Measurements from ENCODE around the gene LINC01488. TPM values are rescaled to one million over a fixed set of nuclear protein-coding genes. Genes with fewer than 3 reads are reported as not detected.
A peak's percentile ranks its signal among the peaks of the same experiment; 100 is the strongest.

LINC01488 gene
- not detected for polyA plus RNA-seq (ENCODE audit: low read depth in 6 of 6)

GRCh38 chr11:69481393-69481844 lies at the start of gene LINC01488:
Gene LINC01488 (plus strand): TSS chr11:69481663.
- H3K9me3 Mint-ChIP-seq: no peaks in the 10 kb centered on the region
- DNase-seq: no peak
- no peak for ATAC-seq (ENCODE audit: low read depth in 2 of 2)
- peaks cover 0 to 10% (median 0%) of the 10 kb centered on the region in 3 donors for H3K27me3 Mint-ChIP-seq
- H3K27ac Mint-ChIP-seq: no peak within 1 kb of the TSS
- H3K36me3 Mint-ChIP-seq: no peaks in the 10 kb centered on the region
- peaks cover 0 to 4% (median 0%) of the 10 kb centered on the region in 3 donors for H3K4me1 Mint-ChIP-seq
- H3K4me3 Mint-ChIP-seq: no peak within 1 kb of the TSS

DNA sequence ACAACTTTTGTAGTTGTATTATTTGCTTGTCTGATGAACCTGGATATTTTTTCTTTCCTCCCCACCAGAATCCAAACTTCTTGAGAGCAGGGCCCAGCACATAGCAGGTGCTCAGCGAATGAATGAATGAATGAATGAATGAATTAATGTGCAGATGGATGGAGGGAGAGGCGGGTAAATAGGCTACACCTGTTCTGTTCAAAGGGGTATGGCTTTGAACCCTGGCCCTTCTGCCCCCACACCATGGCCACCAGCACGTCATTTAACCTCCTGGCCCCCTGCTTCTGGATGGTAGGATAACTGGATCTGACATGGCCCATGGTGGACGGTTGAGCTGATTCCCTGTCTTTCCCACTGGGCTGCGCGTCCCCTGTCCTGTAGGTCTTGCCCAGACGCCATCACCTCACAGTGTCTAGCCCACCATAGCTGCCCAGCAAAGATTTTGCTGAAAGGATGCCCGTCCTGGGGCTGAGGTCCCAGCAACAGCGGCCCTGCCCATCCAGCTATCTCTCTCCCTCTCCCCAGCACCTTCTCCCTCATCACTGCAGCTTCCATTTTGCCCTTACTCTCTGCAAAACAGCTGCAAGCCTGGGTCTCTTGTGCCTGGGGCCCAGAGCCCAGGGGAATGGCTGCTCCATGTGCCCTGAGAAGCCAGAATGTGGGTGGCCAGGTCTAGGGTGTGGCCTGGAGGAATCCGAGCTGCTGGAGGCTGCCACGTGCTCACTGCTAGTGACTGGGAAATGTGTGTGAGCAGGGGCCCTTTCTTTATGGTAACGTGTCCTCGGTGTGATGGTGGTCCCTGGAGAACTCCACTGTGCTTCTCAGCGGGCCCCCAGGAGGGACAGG lies 49.3 kb upstream of the LINC01488 start:
- Mint-ChIP-seq H3K4me3 (no peak overlapping the region), H3K36me3 (no peaks in the 10 kb centered on the region), H3K27ac (no peak overlapping the region), H3K4me1 (peaks cover 0 to 8% (median 2%) of the 10 kb centered on the region in 3 donors), H3K9me3 (no peaks in the 10 kb centered on the region), H3K27me3 (peaks cover 0 to 37% (median 29%) of the 10 kb centered on the region in 3 donors)
- DNase-seq (no peak), ATAC-seq (ENCODE audit: low read depth in 2 of 2) (no peak)

DNA sequence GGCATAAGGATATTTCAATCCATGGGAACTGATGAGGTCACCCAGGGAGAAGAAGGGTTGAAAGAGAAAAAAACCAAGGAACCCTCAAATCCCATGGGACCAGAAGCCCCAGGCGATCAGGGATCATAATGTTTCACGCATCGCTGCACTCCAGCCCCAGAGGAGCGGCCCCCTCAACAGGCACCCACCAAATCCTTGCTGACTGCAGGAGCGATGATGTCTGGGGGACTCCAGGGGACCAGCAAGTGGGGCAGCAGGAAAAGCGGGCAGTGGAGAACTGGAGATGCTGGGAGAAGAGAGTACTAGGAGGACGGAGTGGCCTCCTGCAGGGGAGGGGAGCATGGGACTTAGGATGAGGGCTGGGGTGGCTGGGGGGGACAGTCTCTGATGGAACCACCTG lies 47.7 kb upstream of the LINC01488 start:
- Mint-ChIP-seq H3K4me1 (peaks cover 0 to 8% (median 2%) of the 10 kb centered on the region in 3 donors), H3K9me3 (no peaks in the 10 kb centered on the region), H3K4me3 (no peak overlapping the region), H3K27me3 (peaks cover 0 to 38% (median 29%) of the 10 kb centered on the region in 3 donors), H3K27ac (no peak overlapping the region), H3K36me3 (no peaks in the 10 kb centered on the region)
- ATAC-seq (ENCODE audit: low read depth in 2 of 2) (no peak), DNase-seq (no peak)

- ATAC-seq (ENCODE audit: low read depth in 2 of 2) (no peak), DNase-seq (no peak)
- Mint-ChIP-seq H3K36me3 (no peaks in the 10 kb centered on the region), H3K4me3 (no peak overlapping the region), H3K27me3 (peaks cover 0 to 38% (median 36%) of the 10 kb centered on the region in 3 donors), H3K4me1 (peaks cover 0 to 8% (median 2%) of the 10 kb centered on the region in 3 donors), H3K27ac (no peak overlapping the region), H3K9me3 (no peaks in the 10 kb centered on the region)
Observed at GRCh38 chr11:69434471-69434931, 47.0 kb upstream of the LINC01488 start.

DNA sequence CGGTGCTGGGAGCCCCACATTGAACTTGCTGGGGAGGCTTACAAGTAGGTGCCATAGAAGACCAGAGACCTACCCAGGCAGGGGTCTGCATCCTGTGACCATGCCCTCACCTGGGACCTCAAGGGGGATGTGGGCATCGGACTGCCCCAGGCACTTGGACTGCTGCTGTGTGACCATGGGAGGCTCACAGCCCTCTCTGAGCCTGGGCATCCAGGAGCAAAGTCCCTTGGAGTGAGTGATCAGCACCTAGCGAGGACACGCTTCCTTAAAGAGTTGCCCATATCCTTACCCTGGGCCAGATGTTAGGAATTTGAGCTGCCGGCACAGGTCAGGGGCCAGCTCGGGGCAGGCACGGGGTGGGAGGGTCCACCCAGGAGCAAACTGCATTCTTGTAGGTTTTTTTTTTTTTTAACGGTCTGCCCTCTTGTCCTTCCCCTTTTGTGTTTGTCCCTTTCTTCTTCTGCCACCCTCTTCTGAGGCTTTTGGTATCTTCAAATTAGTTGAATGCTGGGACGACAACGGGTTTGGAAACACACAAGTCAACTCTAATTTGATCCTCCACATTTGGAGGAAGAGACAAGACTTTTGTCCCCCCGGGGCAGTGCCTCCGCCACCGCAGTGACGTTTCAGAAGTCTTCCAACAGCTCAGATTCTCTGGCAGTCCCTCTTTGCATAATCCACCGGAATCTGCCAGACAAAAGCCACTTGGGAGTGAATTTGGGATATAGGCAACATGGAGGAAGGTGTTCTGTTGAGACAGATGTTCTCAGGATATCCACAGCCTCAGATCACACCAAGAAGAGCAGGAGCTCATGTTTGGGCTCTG lies 46.1 kb upstream of the LINC01488 start:
- peaks cover 0 to 8% (median 2%) of the 10 kb centered on the region in 3 donors for H3K4me1 Mint-ChIP-seq
- DNase-seq (no peak), ATAC-seq (ENCODE audit: low read depth in 2 of 2) (no peak)
- no peaks in the 10 kb centered on the region for H3K36me3 Mint-ChIP-seq
- no peaks in the 10 kb centered on the region for H3K9me3 Mint-ChIP-seq
- peaks cover 0 to 38% (median 37%) of the 10 kb centered on the region in 3 donors for H3K27me3 Mint-ChIP-seq
- no peak overlapping the region for H3K4me3 Mint-ChIP-seq
- H3K27ac Mint-ChIP-seq: no peak overlapping the region

DNA sequence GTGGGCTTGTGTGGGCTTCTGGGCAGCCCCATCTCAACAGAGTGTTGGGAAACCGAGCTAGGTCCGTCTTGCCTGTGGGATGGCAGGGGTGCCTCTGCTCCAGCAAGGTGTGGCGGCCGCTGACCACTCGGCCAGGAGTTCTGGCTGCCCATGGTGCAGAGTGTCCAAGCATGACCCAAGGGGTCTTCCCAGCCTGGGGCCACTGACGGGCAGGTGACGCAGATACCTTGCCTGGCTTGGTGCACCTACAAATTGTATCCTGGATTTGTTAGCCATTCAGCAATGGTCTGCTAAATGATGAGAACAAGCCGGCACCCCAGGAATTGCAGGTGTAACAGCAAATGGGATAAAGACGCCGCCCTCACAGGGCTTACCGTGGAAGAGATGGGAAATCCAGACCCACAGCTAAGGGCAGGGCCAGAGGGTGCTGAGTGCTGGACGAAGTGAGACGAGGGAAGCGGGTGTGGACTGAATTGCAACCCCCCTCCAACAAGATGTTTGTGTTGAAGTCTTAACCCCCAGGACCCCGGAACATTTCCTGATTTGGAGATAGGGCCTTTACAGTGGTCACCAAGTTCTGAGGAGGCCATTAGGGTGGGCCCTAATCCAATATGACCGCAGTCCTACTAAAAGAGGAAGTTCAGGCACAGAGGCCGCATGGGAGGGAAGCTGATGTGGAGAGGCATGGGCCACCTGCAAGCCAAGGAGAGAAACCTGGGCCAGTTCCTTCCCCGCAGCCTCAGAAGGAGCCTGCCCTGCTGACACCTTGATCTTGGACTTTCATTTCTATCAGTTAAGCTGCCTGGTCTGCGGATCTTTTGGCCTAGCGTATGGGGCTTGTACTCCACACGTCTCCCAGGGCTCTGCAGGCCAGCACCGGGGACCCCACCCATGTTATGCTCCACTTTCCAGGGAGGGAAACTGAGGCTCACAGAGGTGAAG lies 45.2 kb upstream of the LINC01488 start:
- ATAC-seq (ENCODE audit: low read depth in 2 of 2): no peak

DNA sequence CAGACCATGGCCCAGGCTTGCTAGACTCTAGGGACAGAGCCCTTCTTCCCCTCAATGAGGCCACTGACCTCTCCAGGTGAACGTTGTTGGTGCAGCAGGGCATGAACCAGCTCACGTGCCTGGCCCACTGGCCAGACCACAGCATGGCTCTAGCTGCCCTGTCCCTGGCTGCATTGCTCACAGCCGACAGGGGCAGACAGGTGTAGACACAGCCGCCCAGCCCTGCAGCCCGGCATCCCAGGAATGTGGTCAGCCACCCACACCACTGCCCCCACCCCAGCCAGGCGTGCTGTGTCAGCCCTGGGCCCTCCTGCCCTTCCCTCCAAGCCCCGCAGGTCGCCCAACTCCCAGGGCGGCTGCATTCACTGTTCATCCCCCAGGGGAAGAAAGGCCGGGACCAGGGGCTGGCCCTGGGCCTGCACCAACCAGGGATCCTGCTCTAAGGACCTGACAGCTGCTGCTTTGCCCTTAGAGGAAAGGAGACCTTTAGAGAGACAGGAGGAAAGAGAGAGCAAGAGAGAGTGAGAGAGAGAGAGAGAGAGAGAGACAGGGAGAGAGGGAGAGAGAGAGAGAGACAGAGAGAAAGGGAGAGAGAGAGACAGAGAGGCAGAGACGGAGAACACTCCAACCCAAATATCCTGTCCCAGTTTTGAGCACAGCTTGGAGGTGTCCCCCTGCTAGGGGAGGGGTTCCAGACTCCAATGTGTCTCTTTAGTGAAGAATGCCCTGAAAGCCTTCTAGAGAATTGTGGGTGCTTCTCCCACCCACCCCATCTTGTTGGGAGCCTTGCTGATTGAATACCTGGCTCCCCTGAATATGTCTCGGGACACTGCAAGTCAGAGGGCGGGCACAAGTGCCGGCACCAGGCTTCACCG lies 44.2 kb upstream of the LINC01488 start:
- ATAC-seq (ENCODE audit: low read depth in 2 of 2) (no peak), DNase-seq (no peak)
- no peaks in the 10 kb centered on the region for H3K36me3 Mint-ChIP-seq
- H3K27ac Mint-ChIP-seq: no peak overlapping the region
- no peak overlapping the region for H3K4me3 Mint-ChIP-seq
- peaks cover 0 to 33% (median 29%) of the 10 kb centered on the region in 3 donors for H3K27me3 Mint-ChIP-seq
- peaks cover 0 to 8% (median 2%) of the 10 kb centered on the region in 3 donors for H3K4me1 Mint-ChIP-seq
- no peaks in the 10 kb centered on the region for H3K9me3 Mint-ChIP-seq

More for the DNA sequence above, 45.2 kb upstream of the LINC01488 start:
- Mint-ChIP-seq H3K36me3 (no peaks in the 10 kb centered on the region), H3K27me3 (peaks cover 0 to 37% (median 34%) of the 10 kb centered on the region in 3 donors), H3K27ac (no peak overlapping the region), H3K9me3 (no peaks in the 10 kb centered on the region), H3K4me1 (peaks cover 0 to 8% (median 2%) of the 10 kb centered on the region in 3 donors), H3K4me3 (no peak overlapping the region)
- DNase-seq: no peak

DNA sequence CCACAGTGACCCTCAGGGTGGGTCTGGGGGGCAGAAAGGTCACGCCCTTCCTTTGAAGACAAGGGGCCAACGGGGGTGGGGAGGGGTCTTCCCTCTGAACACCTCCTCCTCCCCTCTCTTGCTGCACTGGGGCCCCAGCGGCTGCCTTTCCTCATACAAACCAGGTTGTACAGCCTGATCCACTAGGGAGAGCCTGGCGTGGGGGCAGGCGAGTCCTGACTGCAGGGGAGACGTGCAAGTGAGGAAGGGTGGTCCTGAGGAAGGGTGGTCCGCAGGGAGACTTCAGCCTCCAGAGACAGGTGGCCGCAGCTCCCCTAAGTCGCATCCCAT lies 43.6 kb upstream of the LINC01488 start:
- no peaks in the 10 kb centered on the region for H3K9me3 Mint-ChIP-seq
- no peaks in the 10 kb centered on the region for H3K36me3 Mint-ChIP-seq
- no peak overlapping the region for H3K4me3 Mint-ChIP-seq
- H3K4me1 Mint-ChIP-seq: peaks cover 0 to 8% (median 6%) of the 10 kb centered on the region in 3 donors
- H3K27me3 Mint-ChIP-seq: peaks cover 0 to 33% (median 29%) of the 10 kb centered on the region in 3 donors
- H3K27ac Mint-ChIP-seq: no peak overlapping the region
- DNase-seq (no peak), ATAC-seq (ENCODE audit: low read depth in 2 of 2) (no peak)

DNA sequence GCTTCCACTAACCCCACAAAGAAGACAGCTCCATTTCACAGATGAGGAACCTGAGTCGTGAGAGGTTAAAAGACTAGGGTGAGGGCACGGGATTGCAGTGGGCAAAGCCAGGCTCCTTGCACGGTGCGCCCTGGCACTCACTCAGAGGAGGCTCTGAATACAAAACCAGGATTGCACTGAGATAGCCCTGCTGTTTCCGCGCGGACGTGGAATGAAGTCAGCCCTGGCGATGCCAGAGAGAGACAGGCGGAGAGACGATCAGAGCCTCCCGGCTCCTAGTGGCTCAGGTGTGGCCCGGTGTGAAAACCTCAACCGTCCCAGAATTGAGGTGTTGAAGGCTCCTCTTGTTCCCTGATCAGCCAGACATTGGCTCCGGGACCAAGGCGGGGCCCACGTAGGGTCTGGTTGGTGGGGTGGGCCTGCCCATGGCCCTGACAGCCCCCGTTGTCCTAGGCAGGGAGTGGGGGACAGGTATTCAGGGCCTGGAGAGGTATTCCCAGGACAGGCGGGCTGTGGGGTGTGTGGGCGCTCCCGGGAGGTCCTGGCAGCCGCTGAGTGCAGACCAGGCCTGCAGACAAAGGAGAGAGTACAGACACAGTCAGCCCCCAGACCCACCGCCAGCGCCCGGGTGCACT lies 43.1 kb upstream of the LINC01488 start:
- H3K4me1 Mint-ChIP-seq: peaks cover 2 to 11% (median 8%) of the 10 kb centered on the region in 3 donors
- DNase-seq (no peak), ATAC-seq (ENCODE audit: low read depth in 2 of 2) (no peak)
- no peaks in the 10 kb centered on the region for H3K36me3 Mint-ChIP-seq
- no peak overlapping the region for H3K4me3 Mint-ChIP-seq
- H3K27ac Mint-ChIP-seq: no peak overlapping the region
- H3K9me3 Mint-ChIP-seq: no peaks in the 10 kb centered on the region
- H3K27me3 Mint-ChIP-seq: peaks cover 0 to 29% (median 24%) of the 10 kb centered on the region in 3 donors

GRCh38 chr11:69439127-69439526 lies 42.3 kb upstream of the LINC01488 start:
- Mint-ChIP-seq H3K27ac (no peak overlapping the region), H3K4me3 (peak overlapping the region in 1 of 8 donors; percentile 57)

GRCh38 chr11:69439651-69440464 lies 41.6 kb upstream of the LINC01488 start:
- Mint-ChIP-seq H3K27ac (no peak overlapping the region), H3K36me3 (no peaks in the 10 kb centered on the region), H3K4me3 (no peak overlapping the region), H3K27me3 (peaks cover 0 to 19% (median 12%) of the 10 kb centered on the region in 3 donors), H3K9me3 (no peaks in the 10 kb centered on the region), H3K4me1 (peaks cover 7 to 16% (median 15%) of the 10 kb centered on the region in 3 donors)
- DNase-seq (no peak), ATAC-seq (ENCODE audit: low read depth in 2 of 2) (no peak)

More at GRCh38 chr11:69439127-69439526, 42.3 kb upstream of the LINC01488 start:
- H3K36me3 Mint-ChIP-seq: no peaks in the 10 kb centered on the region
- H3K9me3 Mint-ChIP-seq: no peaks in the 10 kb centered on the region
- H3K4me1 Mint-ChIP-seq: peaks cover 7 to 15% (median 14%) of the 10 kb centered on the region in 3 donors
- DNase-seq (no peak), ATAC-seq (ENCODE audit: low read depth in 2 of 2) (no peak)
- H3K27me3 Mint-ChIP-seq: peaks cover 0 to 22% (median 16%) of the 10 kb centered on the region in 3 donors
